Pancreas (tissue), 10 donors: ENCODE data around the gene PKD2. TPM values are rescaled to one million over a fixed set of nuclear protein-coding genes. Genes with fewer than 3 reads are reported as not detected.

Experiments
- ATAC-seq, 4 donors: fragments of 200-7000 bp; cut with Tn5 transposase; one replicate each; pipeline versions ENCODE4 v1.8.0 to v1.9.1; 2020; ENCODE audit warnings: mild to moderate bottlenecking in 4 of 4, moderate library complexity in 4 of 4
- DNase-seq, 6 donors: peaks; one replicate each; pipeline ENCODE4 v3.0.0-alpha.2; 2020
- FAIRE-seq: peaks from 2 replicates; lab custom pipeline; 2012; peaks lifted over from hg19 to GRCh38; lab: Jason Lieb, UNC
- H3K27ac ChIP-seq, 4 donors: fragments of 200-600 bp; sonication (generic); 1 replicate in 3 of 4; 2 replicates in 1 of 4; pipeline versions ENCODE4 v1.5.0 to v1.8.0; 2020
- H3K27me3 ChIP-seq, 4 donors: fragments of 200-600 bp; one replicate each; pipeline ENCODE4 v1.8.0; 2021
- H3K36me3 ChIP-seq, 3 donors: fragments of 200-600 bp; sonication (generic) in 1 of 3; one replicate each; pipeline versions ENCODE4 v1.5.0 to v1.8.0; 2020 to 2021
- H3K4me1 ChIP-seq, 3 donors: fragments of 200-600 bp; one replicate each; pipeline ENCODE4 v1.8.0; 2021
- H3K4me3 ChIP-seq, 4 donors: fragments of 200-600 bp; sonication (generic) in 2 of 4; one replicate each; pipeline versions ENCODE4 v1.5.0 to v1.8.0; 2020 to 2021
- H3K9me3 ChIP-seq, 4 donors: fragments of 200-600 bp; one replicate each; pipeline ENCODE4 v1.8.0; 2021
- WGBS, 2 donors: extraction: QIAGEN DNeasy Blood & Tissue Kit; methylation state at CpG; one replicate each; pipeline ENCODE4 v1.1.7; 2013; 5-methylcytosine and 5-hydroxymethylcytosine counted together
- intact Hi-C, 3 donors: fragments of 100-400 bp; cut with DNase I; formaldehyde crosslinking; loops; one replicate each; pipeline versions ENCODE4 v1.11.1 to v1.14.2; 2022
- polyA plus RNA-seq, 2 donors: library from polyadenylated mRNA; stranded (reverse); fragments of 200-250 nt; gene quantifications; one replicate each; pipeline ENCODE4 v1.2.3, GENCODE V29; 2013
- total RNA-seq, 6 donors: library from RNA; stranded (reverse); fragmentation: NEBNext Ultra II Directional in 4 of 6; extraction: Animal tissue kit (Norgen Biotek cat#: 25700) in 4 of 6; gene quantifications; one replicate each; pipeline versions ENCODE4 v1.2.1 to v1.2.4, GENCODE V29; 2021 to 2023
- TF ChIP-seq, protein P1 (sequence below), 4 donors: fragments of 200-600 bp; sonication (generic) in 3 of 4; IDR thresholded peaks; one replicate each; pipeline versions ENCODE4 v1.5.0 to v1.8.0; 2021; ENCODE audit warnings: antibody characterized with exemption in 4 of 4
- donor health status: healthy with polysubstance abuse.
- donor health status: DM: no; HTN: no; CAD: no; lungs with moderate emphysema.
- donor health status: DM: no; HTN: no; CAD: no.
- donor health status: control.
- donor health status: control.
- donor health status: Bipolar disorder and iron deficiency.
- donor health status: DM: yes; HTN: yes; CAD: no.
- donor health status: DM: no; HTN: no; CAD: no.
- donor health status: DM: no; HTN: no; CAD: no.
- donor health status: DM: yes; HTN: yes; CAD: no.

The PKD2 gene
- total and polyA plus RNA-seq, 8 donors, result 7.6 to 21.6 (median 11.5) TPM

GRCh38 chr4:88070031-88070430 is 62.6 kb downstream of the PKD2 start:
- no peak for ATAC-seq
- Histone ChIP-seq H3K4me1 (no peaks in the 10 kb centered on the region), H3K36me3 (peaks cover 0 to 42% (median 10%) of the 10 kb centered on the region in 3 donors), H3K9me3 (no peaks in the 10 kb centered on the region), H3K4me3 (no peak overlapping the region), H3K27me3 (no peaks in the 10 kb centered on the region), H3K27ac (no peak overlapping the region)
- FAIRE-seq, result no peak
- DNase-seq, result no peak
- WGBS, 2 donors, result 98 to 100% methylated on average over 1 of the region's 1 CpG
- TF ChIP-seq, protein P1, sequence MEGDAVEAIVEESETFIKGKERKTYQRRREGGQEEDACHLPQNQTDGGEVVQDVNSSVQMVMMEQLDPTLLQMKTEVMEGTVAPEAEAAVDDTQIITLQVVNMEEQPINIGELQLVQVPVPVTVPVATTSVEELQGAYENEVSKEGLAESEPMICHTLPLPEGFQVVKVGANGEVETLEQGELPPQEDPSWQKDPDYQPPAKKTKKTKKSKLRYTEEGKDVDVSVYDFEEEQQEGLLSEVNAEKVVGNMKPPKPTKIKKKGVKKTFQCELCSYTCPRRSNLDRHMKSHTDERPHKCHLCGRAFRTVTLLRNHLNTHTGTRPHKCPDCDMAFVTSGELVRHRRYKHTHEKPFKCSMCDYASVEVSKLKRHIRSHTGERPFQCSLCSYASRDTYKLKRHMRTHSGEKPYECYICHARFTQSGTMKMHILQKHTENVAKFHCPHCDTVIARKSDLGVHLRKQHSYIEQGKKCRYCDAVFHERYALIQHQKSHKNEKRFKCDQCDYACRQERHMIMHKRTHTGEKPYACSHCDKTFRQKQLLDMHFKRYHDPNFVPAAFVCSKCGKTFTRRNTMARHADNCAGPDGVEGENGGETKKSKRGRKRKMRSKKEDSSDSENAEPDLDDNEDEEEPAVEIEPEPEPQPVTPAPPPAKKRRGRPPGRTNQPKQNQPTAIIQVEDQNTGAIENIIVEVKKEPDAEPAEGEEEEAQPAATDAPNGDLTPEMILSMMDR (IDR thresholded peaks at IDR 0.05), result no peak
- intact Hi-C loops, result no loop called here

- Histone ChIP-seq H3K4me1 (no peaks in the 10 kb centered on the region), H3K4me3 (no peak overlapping the region), H3K9me3 (no peaks in the 10 kb centered on the region), H3K36me3 (peaks cover 0 to 28% (median 9%) of the 10 kb centered on the region in 3 donors), H3K27ac (no peak overlapping the region), H3K27me3 (no peaks in the 10 kb centered on the region)
- TF ChIP-seq, protein P1 (IDR thresholded peaks at IDR 0.05), result no peak
- ATAC-seq (no peak), FAIRE-seq (no peak), DNase-seq (no peak)
- intact Hi-C loops, result no loop called here
- 94 to 98% methylated on average over 9 of the region's 9 CpGs for WGBS, 2 donors
These were observed 67.9 kb downstream of the PKD2 start for GRCh38 chr4:88075336-88075735.

DNA sequence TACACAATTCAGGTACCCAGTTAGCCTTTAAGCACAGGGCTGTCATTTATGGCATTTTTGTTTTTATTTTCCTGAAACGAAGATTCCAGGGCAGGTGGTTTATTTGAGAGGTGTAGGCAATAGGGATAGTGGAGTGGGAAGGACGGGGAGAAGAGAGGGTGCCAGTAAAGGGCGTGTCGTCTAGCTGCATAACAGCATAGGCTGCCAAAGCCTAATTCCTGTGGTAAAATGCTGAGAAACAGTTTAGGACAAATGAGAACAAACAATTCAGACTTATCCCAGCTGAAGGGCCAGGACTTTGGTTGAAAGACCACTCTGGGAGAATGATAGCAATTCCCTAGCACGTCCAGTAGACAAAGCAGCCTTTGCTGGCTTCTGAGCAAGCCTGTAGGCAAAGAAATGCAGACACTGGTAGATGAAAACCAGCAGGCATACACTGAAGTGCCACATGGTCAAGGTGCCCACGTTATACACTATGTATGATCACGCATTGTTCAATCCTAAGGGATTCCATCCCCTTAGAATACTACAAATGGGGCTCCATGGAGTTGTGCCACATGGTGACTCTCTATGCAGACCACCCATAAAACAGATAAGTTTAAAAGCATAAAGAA is 70.6 kb downstream of the PKD2 start:
- ATAC-seq, result no peak
- Histone ChIP-seq H3K36me3 (peaks cover 0 to 10% (median 9%) of the 10 kb centered on the region in 3 donors), H3K27ac (no peak overlapping the region), H3K9me3 (no peaks in the 10 kb centered on the region), H3K4me1 (no peaks in the 10 kb centered on the region), H3K4me3 (no peak overlapping the region), H3K27me3 (no peaks in the 10 kb centered on the region)
- TF ChIP-seq, protein P1 (IDR thresholded peaks at IDR 0.05), result no peak
- FAIRE-seq, result no peak
- no peak for DNase-seq
- intact Hi-C loops, result no loop called here
- 92 to 94% methylated on average over 7 of the region's 7 CpGs for WGBS, 2 donors

DNA sequence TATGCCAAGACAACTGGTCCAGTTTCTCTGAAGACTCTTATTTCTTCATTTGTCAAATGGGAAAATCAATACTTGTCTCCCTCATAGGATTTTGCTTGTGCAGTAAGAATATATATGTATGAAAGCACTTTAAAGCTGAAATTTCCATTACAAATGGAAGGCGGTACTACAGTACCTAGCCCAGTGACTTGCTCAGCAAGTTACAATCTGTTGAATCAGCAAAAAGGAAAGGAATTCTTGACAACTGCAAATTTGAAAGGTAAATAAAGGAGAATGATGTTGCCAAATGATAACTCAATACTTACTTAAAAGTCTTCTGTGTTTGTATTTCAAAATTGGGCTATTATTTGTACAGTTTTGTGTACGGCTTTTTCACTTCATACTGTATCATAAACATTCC is 71.1 kb downstream of the PKD2 start:
- FAIRE-seq, result no peak
- H3K4me3 ChIP-seq, result no peak overlapping the region
- TF ChIP-seq, protein P1 (IDR thresholded peaks at IDR 0.05), result no peak
- WGBS, 2 donors, result 37 to 55% methylated on average over 2 of the region's 2 CpGs
- ATAC-seq, result no peak
- no peaks in the 10 kb centered on the region for H3K27me3 ChIP-seq
- H3K4me1 ChIP-seq, result no peaks in the 10 kb centered on the region
- no peak for DNase-seq
- intact Hi-C loops, result no loop called here
- no peaks in the 10 kb centered on the region for H3K9me3 ChIP-seq
- H3K27ac ChIP-seq, result no peak overlapping the region
- peaks cover 0 to 10% (median 9%) of the 10 kb centered on the region in 3 donors for H3K36me3 ChIP-seq

GRCh38 chr4:88080626-88081025 is 73.2 kb downstream of the PKD2 start:
- H3K9me3 ChIP-seq, result no peaks in the 10 kb centered on the region
- TF ChIP-seq, protein P1 (IDR thresholded peaks at IDR 0.05), result no peak
- intact Hi-C loops, result no loop called here
- ATAC-seq (no peak), DNase-seq (no peak), FAIRE-seq (no peak)
- H3K27me3 ChIP-seq, result no peaks in the 10 kb centered on the region
- H3K27ac ChIP-seq, result no peak overlapping the region
- H3K4me3 ChIP-seq, result no peak overlapping the region
- WGBS, 2 donors, result 88 to 94% methylated on average over 1 of the region's 1 CpG
- peaks cover 0 to 4% (median under 1%) of the 10 kb centered on the region in 3 donors for H3K36me3 ChIP-seq
- no peaks in the 10 kb centered on the region for H3K4me1 ChIP-seq
